ENCODE measurements around the gene NHS. TPM values are rescaled to one million over a fixed set of nuclear protein-coding genes. Genes with fewer than 3 reads are reported as not detected.

NHS gene
- total RNA-seq, 1 donor from 2014 or later: 8.3 TPM

- H3K4me1 Mint-ChIP-seq: no peaks in the 10 kb centered on the region
- no peak for TF ChIP-seq CTCF (IDR thresholded peaks at IDR 0.05; ENCODE audit: unreplicated experiment)
- peaks cover 10% of the 10 kb centered on the region for H3K27me3 Mint-ChIP-seq (ENCODE audit: low read depth)
- no peak overlapping the region for H3K4me3 Mint-ChIP-seq
- no peak for DNase-seq (ENCODE audit: low spot score in 2 of 2, unreplicated experiment in 2 of 2)
- no peaks in the 10 kb centered on the region for H3K36me3 Mint-ChIP-seq
- H3K27ac Mint-ChIP-seq: no peak overlapping the region
- no peaks in the 10 kb centered on the region for H3K9me3 Mint-ChIP-seq
Measured at GRCh38 chrX:17425136-17425535, 50.1 kb downstream of the NHS start.

- no peak for TF ChIP-seq CTCF (IDR thresholded peaks at IDR 0.05; ENCODE audit: unreplicated experiment)
- H3K4me1 Mint-ChIP-seq: no peaks in the 10 kb centered on the region
- peaks cover 11% of the 10 kb centered on the region for H3K27me3 Mint-ChIP-seq (ENCODE audit: low read depth)
- H3K4me3 Mint-ChIP-seq: no peak overlapping the region
- H3K36me3 Mint-ChIP-seq: no peaks in the 10 kb centered on the region
- no peak overlapping the region for H3K27ac Mint-ChIP-seq
- no peak for DNase-seq (ENCODE audit: low spot score in 2 of 2, unreplicated experiment in 2 of 2)
- H3K9me3 Mint-ChIP-seq: no peaks in the 10 kb centered on the region
Measured at GRCh38 chrX:17425551-17425950, 50.6 kb downstream of the NHS start.

GRCh38 chrX:17431171-17431570, 56.2 kb downstream of the NHS start:
- Mint-ChIP-seq H3K4me3 (no peak overlapping the region), H3K27me3 (ENCODE audit: low read depth) (peaks cover 6% of the 10 kb centered on the region), H3K27ac (no peak overlapping the region), H3K4me1 (no peaks in the 10 kb centered on the region), H3K36me3 (no peaks in the 10 kb centered on the region), H3K9me3 (no peaks in the 10 kb centered on the region)
- no peak for TF ChIP-seq CTCF (IDR thresholded peaks at IDR 0.05; ENCODE audit: unreplicated experiment)
- no peak for DNase-seq (ENCODE audit: low spot score in 2 of 2, unreplicated experiment in 2 of 2)

GRCh38 chrX:17432158-17432557, 57.2 kb downstream of the NHS start:
- no peak for DNase-seq (ENCODE audit: low spot score in 2 of 2, unreplicated experiment in 2 of 2)
- H3K36me3 Mint-ChIP-seq: no peaks in the 10 kb centered on the region
- H3K4me3 Mint-ChIP-seq: no peak overlapping the region
- no peaks in the 10 kb centered on the region for H3K9me3 Mint-ChIP-seq
- TF ChIP-seq CTCF (IDR thresholded peaks at IDR 0.05; ENCODE audit: unreplicated experiment): no peak
- no peak overlapping the region for H3K27ac Mint-ChIP-seq
- peaks cover 6% of the 10 kb centered on the region for H3K27me3 Mint-ChIP-seq (ENCODE audit: low read depth)
- no peaks in the 10 kb centered on the region for H3K4me1 Mint-ChIP-seq

GRCh38 chrX:17433965-17434364, 59.0 kb downstream of the NHS start:
- Mint-ChIP-seq H3K4me3 (no peak overlapping the region), H3K9me3 (no peaks in the 10 kb centered on the region), H3K36me3 (no peaks in the 10 kb centered on the region), H3K27ac (no peak overlapping the region), H3K27me3 (ENCODE audit: low read depth) (peaks cover 6% of the 10 kb centered on the region), H3K4me1 (no peaks in the 10 kb centered on the region)
- no peak for DNase-seq (ENCODE audit: low spot score in 2 of 2, unreplicated experiment in 2 of 2)
- TF ChIP-seq CTCF (IDR thresholded peaks at IDR 0.05; ENCODE audit: unreplicated experiment): no peak

- peaks cover 3% of the 10 kb centered on the region for H3K27me3 Mint-ChIP-seq (ENCODE audit: low read depth)
- H3K36me3 Mint-ChIP-seq: no peaks in the 10 kb centered on the region
- no peak for TF ChIP-seq CTCF (IDR thresholded peaks at IDR 0.05; ENCODE audit: unreplicated experiment)
- H3K9me3 Mint-ChIP-seq: no peaks in the 10 kb centered on the region
- DNase-seq (ENCODE audit: low spot score in 2 of 2, unreplicated experiment in 2 of 2): no peak
- H3K27ac Mint-ChIP-seq: no peak overlapping the region
- no peaks in the 10 kb centered on the region for H3K4me1 Mint-ChIP-seq
- H3K4me3 Mint-ChIP-seq: no peak overlapping the region
Measured at GRCh38 chrX:17435476-17435875, 60.5 kb downstream of the NHS start.

All from mesothelial cell of epicardium (in vitro differentiated cells).